NOMO-1 treated with DMSO at 0.1 percent for 48 hours (cell line): Measurements from ENCODE around the gene SMAD4.
"Not testable (repeated sequence)": the region's sequence is repeated elsewhere in the genome, so short reads cannot be mapped to it uniquely, and the experiment has no call there.

Experiments
- DNase-seq: peaks from one replicate; lab custom pipeline; 2025; ENCODE audit not compliant: unreplicated experiment; lab: John Stamatoyannopoulos, UW

Gene SMAD4

GRCh38 chr18:51069885-51070284 lies 39.9 kb downstream of the SMAD4 start:
- DNase-seq: no peak

- DNase-seq: no peak
Observed at GRCh38 chr18:51070545-51070944, 40.5 kb downstream of the SMAD4 start.

GRCh38 chr18:51072586-51073313 lies 42.7 kb downstream of the SMAD4 start:
- no peak for DNase-seq

- DNase-seq: peak; percentile 74
Observed at GRCh38 chr18:51074605-51075004, 44.6 kb downstream of the SMAD4 start.

- DNase-seq: no peak
Observed at GRCh38 chr18:51076503-51076902, 46.5 kb downstream of the SMAD4 start.

- DNase-seq: no peak
Observed at GRCh38 chr18:51077217-51077616, 47.2 kb downstream of the SMAD4 start.

GRCh38 chr18:51078026-51078425 lies 48.0 kb downstream of the SMAD4 start:
- DNase-seq: no peak

- DNase-seq: peak; percentile 11
Observed at GRCh38 chr18:51082571-51083267, 52.7 kb downstream of the SMAD4 start.

- DNase-seq: no peak
Observed at GRCh38 chr18:51083398-51083797, 53.4 kb downstream of the SMAD4 start.

GRCh38 chr18:51088410-51088809 lies 58.4 kb downstream of the SMAD4 start:
- DNase-seq: no peak

GRCh38 chr18:51089691-51090090 lies 59.7 kb downstream of the SMAD4 start:
- no peak for DNase-seq

GRCh38 chr18:51091270-51091669 lies 61.3 kb downstream of the SMAD4 start:
- DNase-seq: no peak

- DNase-seq: no peak
Observed at GRCh38 chr18:51092117-51092516, 62.1 kb downstream of the SMAD4 start.

- not testable (repeated sequence) for DNase-seq
Observed at GRCh38 chr18:51092967-51093366, 63.0 kb downstream of the SMAD4 start.

GRCh38 chr18:51097021-51097822 lies 67.2 kb downstream of the SMAD4 start:
- peak; percentile 20 for DNase-seq

- no peak for DNase-seq
Observed at GRCh38 chr18:51098082-51098481, 68.1 kb downstream of the SMAD4 start.

- DNase-seq: no peak
Observed at GRCh38 chr18:51098513-51098912, 68.5 kb downstream of the SMAD4 start.

GRCh38 chr18:51100385-51101120 lies 70.5 kb downstream of the SMAD4 start:
- DNase-seq: no peak

- peak; percentile 3 for DNase-seq
Observed at GRCh38 chr18:51107082-51107481, 77.1 kb downstream of the SMAD4 start.

GRCh38 chr18:51107598-51108305 lies 77.7 kb downstream of the SMAD4 start:
- DNase-seq: no peak
